H1 (cell line): ENCODE measurements around the gene EIF5A2. TPM values are rescaled to one million over a fixed set of nuclear protein-coding genes. Genes with fewer than 3 reads are reported as not detected.

Source experiments
- CTCF ChIA-PET: fragments of 300-600 bp; sonication (Branson Sonifier 250); formaldehyde crosslinking; loops from one replicate; lab custom pipeline; 2021; ENCODE audit not compliant: partially characterized antibody; lab: Charles Lee
- POLR2A ChIA-PET: fragments of 300-600 bp; sonication (Branson Sonifier 250); formaldehyde crosslinking; loops from one replicate; lab custom pipeline; 2021; ENCODE audit warnings: inconsistent platforms; ENCODE audit not compliant: partially characterized antibody; lab: Charles Lee
- DNase-seq, 2 experiments: peaks; one replicate each; pipeline versions ENCODE4 v3.0.0 to v3.0.0-alpha.2; 2010 to 2022; ENCODE audit warnings: low spot score in 2 of 2, low read depth in 1 of 2, mixed read lengths in 1 of 2
- FAIRE-seq: peaks from 2 replicates; lab custom pipeline; 2011; peaks lifted over from hg19 to GRCh38; lab: Jason Lieb, UNC
- H2AFZ ChIP-seq: 2 replicates; pipeline ENCODE4 v1.8.1; 2012; ENCODE audit warnings: low read length, inconsistent platforms
- H2AK5ac ChIP-seq: 2 replicates; pipeline ENCODE4 v1.6.1; 2013; ENCODE audit warnings: low read depth, low read length
- H2BK120ac ChIP-seq: replicated peaks from 2 replicates; pipeline ENCODE3; 2013; ENCODE audit warnings: low read depth, low read length, inconsistent platforms
- H2BK12ac ChIP-seq: 2 replicates; pipeline ENCODE4 v1.6.1; 2013; ENCODE audit warnings: low read depth, low read length
- H2BK15ac ChIP-seq: 2 replicates; pipeline ENCODE4 v1.6.1; 2013; ENCODE audit warnings: low read length
- H2BK20ac ChIP-seq: 2 replicates; pipeline ENCODE4 v1.6.1; 2013; ENCODE audit warnings: low read length
- H2BK5ac ChIP-seq: 2 replicates; pipeline ENCODE4 v1.6.1; 2013; ENCODE audit warnings: low read depth, low read length
- H3K14ac ChIP-seq: 2 replicates; pipeline ENCODE4 v1.6.1; 2013; ENCODE audit warnings: inconsistent platforms; ENCODE audit not compliant: insufficient read length
- H3K18ac ChIP-seq: 2 replicates; pipeline ENCODE4 v1.6.1; 2013; ENCODE audit warnings: low read length; ENCODE audit errors: extremely low read depth
- H3K23ac ChIP-seq: 2 replicates; pipeline ENCODE4 v1.6.1; 2013; ENCODE audit warnings: inconsistent platforms; ENCODE audit not compliant: insufficient read length
- H3K23me2 ChIP-seq: 2 replicates; pipeline ENCODE4 v1.6.1; 2013; ENCODE audit warnings: low read depth, low read length
- H3K27ac ChIP-seq: 2 replicates; pipeline ENCODE4 v1.6.1; 2011; ENCODE audit warnings: low read depth, low read length, inconsistent platforms
- H3K27me3 ChIP-seq, 4 experiments: replicated peaks in 1 of 4; 1 replicate in 1 of 4; 2 replicates in 3 of 4; pipeline versions ENCODE4 v1.6.1 to v1.8.1; 2011 to 2013; ENCODE audit warnings: low read length in 3 of 4, mild to moderate bottlenecking in 3 of 4, inconsistent platforms in 2 of 4, mixed read lengths in 2 of 4, moderate library complexity in 1 of 4; ENCODE audit not compliant: control insufficient read depth in 3 of 4, insufficient read depth in 3 of 4; ENCODE audit errors: extremely low read depth in 1 of 4
- H3K36me3 ChIP-seq, 4 experiments: 2 replicates each; pipeline versions ENCODE4 v1.6.1 to v1.8.1; 2011 to 2013; ENCODE audit warnings: mild to moderate bottlenecking in 4 of 4, low read length in 3 of 4, moderate library complexity in 2 of 4, control low read depth in 1 of 4, inconsistent platforms in 1 of 4; ENCODE audit not compliant: insufficient read depth in 4 of 4, control insufficient read depth in 2 of 4
- H3K4ac ChIP-seq: replicated peaks from 2 replicates; pipeline ENCODE3; 2013; ENCODE audit warnings: low read length, low read depth, mixed read lengths, inconsistent platforms; ENCODE audit not compliant: insufficient read length
- H3K4me1 ChIP-seq, 4 experiments: replicated peaks in 1 of 4; 1 replicate in 1 of 4; 2 replicates in 3 of 4; pipeline versions ENCODE4 v1.6.1 to v1.8.1; 2011 to 2013; ENCODE audit warnings: low read length in 3 of 4, inconsistent platforms in 2 of 4, mixed read lengths in 1 of 4; ENCODE audit not compliant: insufficient read depth in 4 of 4, control insufficient read depth in 3 of 4
- H3K4me2 ChIP-seq, 2 experiments: 2 replicates each; pipeline versions ENCODE4 v1.6.1 to v1.8.1; 2011 to 2013; ENCODE audit warnings: low read depth in 2 of 2, low read length in 2 of 2, control low read depth in 1 of 2, inconsistent platforms in 1 of 2, mild to moderate bottlenecking in 1 of 2; ENCODE audit not compliant: insufficient read depth in 1 of 2
- H3K4me3 ChIP-seq, 4 experiments: fragments of 200-600, 300-600 bp in 1 of 4; sonication (generic), shearing (Covaris generic), sonication (Bioruptor Twin) in 1 of 4; 2 replicates each; pipeline versions ENCODE4 v1.5.1 to v1.8.1; 2011 to 2016; ENCODE audit warnings: low read length in 4 of 4, low read depth in 3 of 4, control low read depth in 2 of 4, inconsistent platforms in 2 of 4, mild to moderate bottlenecking in 2 of 4, mixed read lengths in 1 of 4, moderate library complexity in 1 of 4; ENCODE audit not compliant: insufficient read depth in 2 of 4; ENCODE audit errors: extremely low read depth in 1 of 4
- H3K56ac ChIP-seq: replicated peaks from 2 replicates; pipeline ENCODE3; 2013; ENCODE audit warnings: low read depth, mild to moderate bottlenecking, mixed read lengths, low read length, inconsistent platforms; ENCODE audit not compliant: insufficient read length
- H3K79me1 ChIP-seq: 2 replicates; pipeline ENCODE4 v1.6.1; 2013; ENCODE audit warnings: low read depth, low read length, control low read depth
- H3K79me2 ChIP-seq, 2 experiments: 2 replicates each; pipeline versions ENCODE4 v1.6.1 to v1.8.1; 2012 to 2013; ENCODE audit warnings: low read length in 2 of 2, mild to moderate bottlenecking in 2 of 2, inconsistent platforms in 1 of 2; ENCODE audit not compliant: insufficient read depth in 2 of 2, control insufficient read depth in 1 of 2
- H3K9ac ChIP-seq, 4 experiments: replicated peaks in 1 of 4; 1 replicate in 1 of 4; 2 replicates in 3 of 4; pipeline versions ENCODE4 v1.6.1 to v1.8.1; 2011 to 2013; ENCODE audit warnings: low read depth in 3 of 4, low read length in 3 of 4, control low read depth in 2 of 4, mild to moderate bottlenecking in 2 of 4, moderate library complexity in 2 of 4, inconsistent platforms in 1 of 4; ENCODE audit errors: extremely low read depth in 1 of 4
- H3K9me3 ChIP-seq, 2 experiments: 2 replicates each; pipeline versions ENCODE4 v1.6.1 to v1.8.1; 2012 to 2013; ENCODE audit warnings: mild to moderate bottlenecking in 2 of 2, moderate library complexity in 2 of 2, control low read depth in 1 of 2, inconsistent platforms in 1 of 2, low read depth in 1 of 2, low read length in 1 of 2, mixed read lengths in 1 of 2; ENCODE audit not compliant: insufficient read depth in 2 of 2
- H4K20me1 ChIP-seq, 2 experiments: replicated peaks in 1 of 2; 2 replicates each; pipeline versions ENCODE3 to v1.8.1; 2011 to 2013; ENCODE audit warnings: inconsistent platforms in 2 of 2, low read length in 2 of 2, mild to moderate bottlenecking in 1 of 2; ENCODE audit not compliant: insufficient read depth in 2 of 2, control insufficient read depth in 1 of 2
- H4K5ac ChIP-seq: 2 replicates; pipeline ENCODE4 v1.6.1; 2013; ENCODE audit warnings: low read length, low read depth, mixed read lengths, inconsistent platforms; ENCODE audit not compliant: insufficient read length
- H4K8ac ChIP-seq: 2 replicates; pipeline ENCODE4 v1.8.0; 2013; ENCODE audit warnings: mild to moderate bottlenecking, moderate library complexity, low read length, inconsistent platforms; ENCODE audit not compliant: insufficient read depth; ENCODE audit errors: extremely low read depth
- H4K91ac ChIP-seq: replicated peaks from 2 replicates; pipeline ENCODE3; 2013; ENCODE audit warnings: low read length, mixed read lengths, inconsistent platforms; ENCODE audit not compliant: insufficient read length
- BRCA1 ChIP-seq: IDR thresholded peaks from 2 replicates; pipeline ENCODE4 v1.6.1; 2012; ENCODE audit warnings: low read depth, low read length, improper control_type of control experiment
- CEBPB ChIP-seq: IDR thresholded peaks from 2 replicates; pipeline ENCODE4 v1.6.1; 2012; ENCODE audit warnings: low read depth, low read length
- CHD2 ChIP-seq: IDR thresholded peaks from 2 replicates; pipeline ENCODE4 v1.6.1; 2012; ENCODE audit warnings: low read length, improper control_type of control experiment
- JUN ChIP-seq: IDR thresholded peaks from 2 replicates; pipeline ENCODE4 v1.6.1; 2011; ENCODE audit warnings: low read depth, mild to moderate bottlenecking, improper control_type of control experiment, low read length
- MAFK ChIP-seq: IDR thresholded peaks from 2 replicates; pipeline ENCODE4 v1.6.1; 2012; ENCODE audit warnings: low read depth, mild to moderate bottlenecking, improper control_type of control experiment, low read length
- RFX5 ChIP-seq: IDR thresholded peaks from 2 replicates; pipeline ENCODE4 v1.6.1; 2011; ENCODE audit warnings: low read depth, low read length, improper control_type of control experiment, borderline replicate concordance
- SIX5 ChIP-seq: IDR thresholded peaks from 2 replicates; pipeline ENCODE4 v1.6.1; 2011; ENCODE audit warnings: mild to moderate bottlenecking, low read depth, low read length
- TAF1 ChIP-seq: IDR thresholded peaks from 2 replicates; pipeline ENCODE4 v1.6.1; 2011; ENCODE audit warnings: mild to moderate bottlenecking, low read depth, low read length
- TBP ChIP-seq: IDR thresholded peaks from 2 replicates; pipeline ENCODE4 v1.6.1; 2011; ENCODE audit warnings: low read depth, low read length, improper control_type of control experiment
- ZNF274 ChIP-seq: IDR thresholded peaks from 2 replicates; pipeline ENCODE4 v1.7.0; 2012; ENCODE audit warnings: low read length, borderline replicate concordance; ENCODE audit errors: extremely low read depth
- polyA plus RNA-seq, 7 experiments: library from polyadenylated mRNA; depleted of rRNA in 3 of 7; stranded (reverse) in 5 of 7; unstranded in 2 of 7; fragments of >200 nt in 5 of 7; fragments of 200-250 nt in 2 of 7; gene quantifications; 1 replicate in 5 of 7; 2 replicates in 1 of 7; 4 replicates in 1 of 7; pipeline versions ENCODE4 v1.2.1 to v1.2.3, GENCODE V29; 2011 to 2013; ENCODE audit warnings: missing spikeins in 2 of 7, mixed read lengths in 2 of 7
- total RNA-seq: library from RNA; stranded (reverse); fragmentation: NEBNext Ultra II Directional; extraction: Animal tissue kit (Norgen Biotek cat#: 25700); gene quantifications from 2 replicates; pipeline ENCODE4 v1.2.1, GENCODE V29; 2021
- TF ChIP-seq, protein P1 (sequence below): IDR thresholded peaks from 2 replicates; pipeline ENCODE4 v1.6.1; 2012; ENCODE audit warnings: low read length, inconsistent platforms

Gene EIF5A2
- total and polyA plus RNA-seq, 2 of the 8 experiments (the other 6 are each of a cell fraction or from before 2014, with no cell fraction given): 1.5 to 15.0 TPM

GRCh38 chr3:170942011-170942410 is 33.6 kb upstream of the EIF5A2 start:
- H3K56ac ChIP-seq: no peak overlapping the region
- H3K9ac ChIP-seq: no peak overlapping the region
- H4K20me1 ChIP-seq: no peaks in the 10 kb centered on the region
- H3K79me2 ChIP-seq: no peaks in the 10 kb centered on the region
- no peak overlapping the region for H3K4ac ChIP-seq
- H3K36me3 ChIP-seq: no peaks in the 10 kb centered on the region; a peak in 1 of 8 replicates
- H3K4me1 ChIP-seq: no peaks in the 10 kb centered on the region
- no peak overlapping the region for H3K4me3 ChIP-seq
- no peak overlapping the region for H3K4me2 ChIP-seq
- no peak overlapping the region for H4K5ac ChIP-seq
- H2BK120ac ChIP-seq: no peak overlapping the region
- no peak overlapping the region for H4K8ac ChIP-seq
- H3K18ac ChIP-seq: no peak overlapping the region
- ChIA-PET CTCF (interaction anchor here (0.6 to 1.0 kb wide), 2 partner anchors 20 to 1516 kb away, joined by 3 to 4 read pairs; no protein-coding TSS in a partner anchor), POLR2A (no interaction called here)
- H2AFZ ChIP-seq: no peak overlapping the region
- H2BK20ac ChIP-seq: no peak overlapping the region
- H4K91ac ChIP-seq: no peak overlapping the region
- FAIRE-seq (no peak), DNase-seq (no peak)
- H2BK5ac ChIP-seq: no peak overlapping the region
- no peak overlapping the region for H3K14ac ChIP-seq
- H2AK5ac ChIP-seq: no peak overlapping the region
- no peak overlapping the region for H2BK12ac ChIP-seq
- H3K79me1 ChIP-seq: no peaks in the 10 kb centered on the region
- H3K23ac ChIP-seq: no peak overlapping the region
- no peaks in the 10 kb centered on the region for H3K27me3 ChIP-seq
- H2BK15ac ChIP-seq: no peak overlapping the region
- no peak overlapping the region for H3K27ac ChIP-seq
- H3K23me2 ChIP-seq: no peaks in the 10 kb centered on the region
- peaks cover 20 to 25% of the 10 kb centered on the region in 2 experiments for H3K9me3 ChIP-seq
- no peak for TF ChIP-seq TBP
- TF ChIP-seq BRCA1: no peak
- no peak for TF ChIP-seq JUN
- TF ChIP-seq CHD2: no peak
- no peak for TF ChIP-seq RFX5
- no peak for TF ChIP-seq MAFK
- no peak for TF ChIP-seq TAF1
- no peak for TF ChIP-seq CEBPB
- no peak for TF ChIP-seq ZNF274
- no peak for TF ChIP-seq SIX5
- TF ChIP-seq, protein P1, sequence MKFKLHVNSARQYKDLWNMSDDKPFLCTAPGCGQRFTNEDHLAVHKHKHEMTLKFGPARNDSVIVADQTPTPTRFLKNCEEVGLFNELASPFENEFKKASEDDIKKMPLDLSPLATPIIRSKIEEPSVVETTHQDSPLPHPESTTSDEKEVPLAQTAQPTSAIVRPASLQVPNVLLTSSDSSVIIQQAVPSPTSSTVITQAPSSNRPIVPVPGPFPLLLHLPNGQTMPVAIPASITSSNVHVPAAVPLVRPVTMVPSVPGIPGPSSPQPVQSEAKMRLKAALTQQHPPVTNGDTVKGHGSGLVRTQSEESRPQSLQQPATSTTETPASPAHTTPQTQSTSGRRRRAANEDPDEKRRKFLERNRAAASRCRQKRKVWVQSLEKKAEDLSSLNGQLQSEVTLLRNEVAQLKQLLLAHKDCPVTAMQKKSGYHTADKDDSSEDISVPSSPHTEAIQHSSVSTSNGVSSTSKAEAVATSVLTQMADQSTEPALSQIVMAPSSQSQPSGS: no peak
